GM19438 (cell line): ENCODE data around the gene POFUT2.
"Not testable (repeated sequence)": the region's sequence is repeated elsewhere in the genome, so short reads cannot be mapped to it uniquely, and the experiment has no call there.

Experiments used
- ATAC-seq: cut with Tn5 transposase; IDR thresholded peaks from one replicate; pipeline ENCODE4 v1.9.1; 2021; ENCODE audit warnings: low read depth; ENCODE audit not compliant: unreplicated experiment

POFUT2 gene

DNA sequence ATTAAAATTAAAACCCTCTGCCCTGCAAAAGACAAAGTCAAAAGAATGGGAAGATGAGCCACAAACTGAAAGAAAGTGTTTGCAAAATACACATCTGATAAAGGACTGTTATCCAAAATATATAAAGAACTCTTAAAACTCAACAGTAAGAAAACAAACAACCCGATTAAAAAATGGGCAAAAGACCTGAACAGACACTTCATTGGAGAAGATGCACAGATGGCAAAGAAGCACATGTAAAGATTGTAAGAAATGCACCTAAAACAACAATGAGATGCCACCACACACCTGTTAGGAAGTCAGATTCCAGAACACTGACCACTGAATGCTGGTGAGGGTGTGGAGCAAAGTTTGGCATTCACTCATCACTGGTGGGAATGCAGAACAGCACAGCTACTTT, 24.6 kb upstream of the POFUT2 start:
- ATAC-seq: no peak

DNA sequence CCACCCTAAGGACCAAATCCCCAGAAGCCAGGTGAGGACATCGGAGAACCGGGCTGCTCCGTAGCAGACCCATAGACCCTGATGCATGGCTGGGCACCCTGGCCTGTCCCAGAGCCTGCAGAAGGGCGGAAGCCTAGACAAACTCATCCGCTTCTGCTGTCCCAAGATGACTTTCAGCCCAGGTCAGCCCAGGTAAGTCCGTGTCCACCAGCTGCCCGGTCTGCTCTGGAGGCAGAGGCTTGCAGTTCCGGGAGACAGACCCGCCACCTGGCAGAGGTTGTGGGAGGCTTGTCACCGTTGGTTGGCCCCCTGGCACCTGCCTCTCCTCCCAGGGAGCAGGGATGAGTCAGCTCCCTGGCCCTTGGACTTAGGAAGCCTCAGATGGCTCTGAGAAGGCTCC, 22.8 kb upstream of the POFUT2 start:
- no peak for ATAC-seq

DNA sequence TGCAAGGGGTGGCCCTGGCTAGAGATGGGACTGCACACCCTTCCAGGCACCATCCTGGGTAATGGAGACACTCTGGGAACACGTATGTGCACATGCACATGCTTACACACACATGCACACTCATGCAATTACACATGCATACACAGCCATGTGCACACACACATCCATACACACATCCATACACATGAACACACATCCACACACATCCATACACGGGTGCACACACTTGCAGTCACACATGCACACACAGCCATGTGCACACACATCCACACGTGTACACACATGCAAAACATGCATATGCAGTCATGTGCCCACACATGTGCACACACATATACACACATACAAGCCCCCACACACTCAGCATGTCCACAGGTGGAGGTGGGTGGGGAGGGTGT, 22.3 kb upstream of the POFUT2 start:
- no peak for ATAC-seq

DNA sequence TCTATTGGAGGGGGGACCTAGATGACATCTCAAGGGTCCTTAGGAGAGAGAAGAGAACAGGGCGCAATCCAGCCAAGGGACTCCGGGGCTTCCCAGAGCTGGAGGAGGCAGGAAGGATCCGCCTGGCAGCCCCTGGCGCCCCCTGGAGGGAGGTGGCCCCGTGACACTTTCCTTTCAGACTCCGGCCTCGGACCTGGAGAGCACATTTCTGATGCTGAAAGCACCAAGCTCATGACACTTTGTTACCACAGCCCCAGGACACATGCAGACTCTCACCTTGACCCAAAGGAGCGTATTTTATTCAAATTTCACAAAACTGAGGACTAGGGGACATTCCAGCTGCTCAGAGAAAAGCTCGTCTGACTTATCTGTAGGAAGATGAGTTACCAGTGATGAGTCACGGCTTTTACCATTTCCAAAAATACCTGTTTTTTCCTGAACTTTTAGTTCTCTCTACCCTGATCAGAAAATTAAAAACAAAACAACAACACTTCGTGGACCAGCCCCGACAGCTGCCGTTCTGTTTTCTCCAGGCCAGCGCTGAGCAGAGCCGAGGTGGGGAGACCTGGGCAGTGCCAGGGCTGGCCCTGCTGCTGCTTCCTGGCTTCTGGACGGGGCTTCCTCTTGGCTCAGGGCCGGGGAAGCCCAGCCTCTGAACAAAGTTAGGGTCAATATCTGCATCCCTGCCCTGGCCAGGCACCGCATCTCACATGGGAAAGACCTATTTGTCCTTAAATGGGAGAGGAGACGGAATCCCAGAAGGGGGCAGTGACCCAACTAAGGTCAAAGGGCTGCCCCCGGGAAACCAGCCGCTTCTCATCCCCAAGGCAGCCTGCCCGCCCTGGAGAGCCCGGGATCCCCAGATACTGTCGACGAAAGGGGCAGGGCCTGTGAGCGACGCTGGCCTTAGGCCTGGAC, 21.6 kb upstream of the POFUT2 start:
- no peak for ATAC-seq

DNA sequence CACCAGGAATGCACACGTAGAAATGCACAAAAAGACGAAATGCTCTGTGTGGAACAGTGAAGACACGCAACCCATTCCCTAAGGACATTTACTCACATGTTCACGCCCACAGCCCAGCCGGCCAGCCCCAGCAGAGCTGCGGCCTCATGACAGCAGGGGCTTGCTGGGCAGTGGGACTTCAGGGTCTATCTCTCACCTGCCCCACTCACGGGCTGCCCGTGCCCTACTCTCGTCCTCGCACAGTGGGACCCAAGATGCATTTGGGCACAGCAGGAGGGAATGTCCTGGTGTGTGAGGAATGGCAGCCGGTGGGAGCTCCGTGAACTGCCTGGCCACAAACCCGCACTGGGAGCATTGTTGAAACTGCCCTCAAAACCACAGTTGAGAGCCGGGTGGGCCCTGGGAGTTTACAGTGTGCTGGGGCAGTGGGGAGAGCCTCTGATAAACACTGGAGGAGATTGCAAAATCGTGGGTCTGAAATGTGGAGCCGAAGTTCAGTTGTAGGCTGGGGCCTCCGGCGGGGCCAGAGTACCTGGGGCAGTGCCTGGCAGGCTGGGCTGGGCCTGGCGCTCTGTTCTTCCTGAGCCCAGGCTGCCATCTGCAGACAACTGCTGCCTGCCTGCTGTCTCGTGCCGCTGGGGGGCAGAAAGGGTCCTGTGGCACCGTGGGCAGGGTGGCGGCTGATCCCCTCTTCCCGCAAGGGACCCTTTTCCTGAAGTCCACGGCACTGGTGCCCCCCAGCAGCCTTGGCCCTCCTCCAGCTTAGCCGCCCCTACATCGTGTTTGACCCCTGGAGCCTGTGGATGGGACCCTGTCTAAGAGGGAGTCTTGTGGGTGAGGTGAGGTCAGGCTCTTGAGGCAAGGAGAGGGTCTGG, 20.7 kb upstream of the POFUT2 start:
- no peak for ATAC-seq

DNA sequence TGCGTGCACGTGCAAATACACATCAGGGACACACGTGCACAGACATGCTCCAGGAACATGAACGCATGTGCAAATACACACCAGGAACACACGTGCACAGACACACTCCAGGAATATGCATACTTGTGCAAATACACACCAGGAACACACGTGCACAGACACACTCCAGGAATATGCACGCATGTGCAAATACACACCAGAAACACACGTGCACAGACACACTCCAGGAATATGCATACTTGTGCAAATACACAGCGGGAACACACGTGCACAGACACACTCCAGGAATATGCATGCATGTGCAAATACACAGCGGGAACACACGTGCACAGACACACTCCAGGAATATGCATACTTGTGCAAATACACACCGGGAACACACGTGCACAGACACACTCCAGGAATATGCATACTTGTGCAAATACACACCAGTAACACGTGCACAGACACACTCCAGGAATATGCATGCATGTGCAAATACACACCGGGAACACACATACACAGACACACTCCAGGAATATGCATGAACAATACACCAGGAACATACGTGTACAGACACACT, 20.0 kb upstream of the POFUT2 start:
- not testable (repeated sequence) for ATAC-seq

DNA sequence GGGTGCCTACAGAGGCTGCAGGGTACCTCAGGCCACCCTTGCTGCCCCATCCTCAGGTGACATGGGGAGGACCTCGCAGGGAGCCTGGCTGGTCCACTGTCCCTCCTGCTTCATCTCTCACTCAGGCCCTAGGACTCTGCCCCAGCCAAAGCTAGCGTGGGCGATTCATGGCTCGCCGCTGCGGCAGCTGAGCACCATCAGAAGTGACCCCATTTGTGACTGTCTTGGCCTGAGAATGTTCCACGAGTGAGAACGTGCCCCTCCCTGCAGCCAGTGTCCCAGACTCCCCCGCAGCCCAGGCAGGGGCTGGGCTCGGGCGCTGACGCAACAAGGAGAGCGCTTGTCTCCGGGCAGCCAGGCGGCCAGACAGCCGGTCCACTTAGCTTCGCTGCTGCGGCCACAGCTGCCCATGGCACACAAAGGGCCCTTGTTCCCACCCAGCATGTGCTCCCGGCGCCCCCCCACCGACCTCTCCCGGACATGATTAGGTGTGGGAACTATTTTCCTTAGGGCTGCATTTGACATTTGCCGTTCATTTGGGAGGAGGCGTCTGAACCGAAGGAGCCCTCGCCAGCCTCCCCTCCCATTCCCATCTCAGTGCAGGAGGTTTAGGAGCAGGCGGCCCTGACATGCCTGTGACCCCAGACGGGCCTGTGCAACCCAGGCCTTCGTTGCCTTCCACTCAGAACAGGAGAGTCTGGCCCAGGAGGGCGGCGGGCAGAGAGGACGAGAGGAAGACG, 19.3 kb upstream of the POFUT2 start:
- no peak for ATAC-seq

DNA sequence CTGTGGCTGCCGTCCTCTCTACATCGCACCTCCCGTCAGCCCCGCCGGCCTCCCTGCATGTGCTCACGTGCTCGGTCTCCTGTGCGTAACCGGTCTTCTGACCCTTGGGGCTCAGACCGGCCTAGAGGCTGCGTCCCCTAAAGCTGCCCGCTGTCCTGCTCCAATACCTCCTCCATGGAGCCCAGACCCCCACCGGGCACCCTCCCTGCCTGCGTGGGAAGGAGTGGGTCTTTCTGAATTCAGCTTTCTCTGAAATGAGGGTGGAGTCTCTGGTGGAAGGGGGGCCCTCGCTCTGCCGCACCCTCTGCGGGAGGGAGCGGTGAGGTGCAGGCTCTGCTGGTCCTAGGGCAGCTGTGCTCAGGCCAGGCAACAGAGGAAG, 18.7 kb upstream of the POFUT2 start:
- no peak for ATAC-seq

DNA sequence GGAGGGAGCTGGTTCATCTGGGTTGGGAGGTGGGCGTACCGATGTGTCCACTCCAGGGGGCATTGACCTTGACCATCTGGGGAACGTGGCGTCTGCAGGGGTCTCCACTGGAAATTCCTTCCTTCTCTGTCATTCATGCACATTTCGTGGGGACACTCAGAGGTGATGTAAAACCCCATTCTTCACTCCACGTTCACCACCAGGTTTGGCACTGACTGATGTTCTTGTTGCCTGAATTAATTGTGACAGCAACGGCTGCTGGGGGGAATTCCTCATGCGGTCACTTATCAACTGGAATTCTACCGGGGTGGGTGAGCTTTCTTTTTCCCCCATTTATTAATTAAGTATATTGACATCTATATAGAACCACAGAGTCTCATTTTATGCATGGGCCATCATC, 18.1 kb upstream of the POFUT2 start:
- no peak for ATAC-seq

DNA sequence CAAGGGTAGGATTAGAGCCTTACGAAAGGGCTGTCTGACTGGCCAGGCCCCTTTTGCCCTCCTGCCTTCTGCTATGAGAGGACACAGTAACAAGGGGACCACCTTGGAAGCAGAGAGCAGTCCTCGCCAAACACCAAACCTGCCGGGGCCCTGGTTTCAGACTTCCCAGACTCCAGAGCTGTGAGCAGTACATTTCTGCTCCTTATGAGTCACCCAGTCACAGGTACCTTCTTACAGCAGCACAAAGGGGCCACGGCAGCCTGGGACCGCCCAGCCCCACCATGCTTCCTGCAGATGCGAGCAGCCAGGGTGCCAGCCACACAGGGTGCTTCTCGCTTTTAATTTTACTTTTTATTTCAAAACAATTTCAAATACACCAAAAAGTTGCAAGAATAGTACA, 17.2 kb upstream of the POFUT2 start:
- no peak for ATAC-seq

DNA sequence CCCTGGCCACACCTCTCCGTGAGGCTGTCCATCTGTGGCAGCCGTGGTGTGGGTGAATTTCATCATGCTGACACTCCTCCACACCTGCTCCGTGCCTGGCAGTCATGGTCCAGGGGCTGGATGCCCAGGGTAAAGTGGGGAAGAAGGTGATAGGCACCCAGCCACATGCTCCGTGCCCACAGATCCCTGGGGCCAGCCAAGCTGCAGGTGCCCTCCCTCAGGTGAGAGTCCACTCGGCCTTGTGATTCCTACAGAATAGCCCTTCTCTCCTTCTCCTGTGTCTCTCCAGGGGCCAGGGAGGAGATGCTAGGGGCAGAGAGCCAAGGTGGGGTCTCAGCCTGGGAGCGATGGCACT, 16.8 kb upstream of the POFUT2 start:
- no peak for ATAC-seq

DNA sequence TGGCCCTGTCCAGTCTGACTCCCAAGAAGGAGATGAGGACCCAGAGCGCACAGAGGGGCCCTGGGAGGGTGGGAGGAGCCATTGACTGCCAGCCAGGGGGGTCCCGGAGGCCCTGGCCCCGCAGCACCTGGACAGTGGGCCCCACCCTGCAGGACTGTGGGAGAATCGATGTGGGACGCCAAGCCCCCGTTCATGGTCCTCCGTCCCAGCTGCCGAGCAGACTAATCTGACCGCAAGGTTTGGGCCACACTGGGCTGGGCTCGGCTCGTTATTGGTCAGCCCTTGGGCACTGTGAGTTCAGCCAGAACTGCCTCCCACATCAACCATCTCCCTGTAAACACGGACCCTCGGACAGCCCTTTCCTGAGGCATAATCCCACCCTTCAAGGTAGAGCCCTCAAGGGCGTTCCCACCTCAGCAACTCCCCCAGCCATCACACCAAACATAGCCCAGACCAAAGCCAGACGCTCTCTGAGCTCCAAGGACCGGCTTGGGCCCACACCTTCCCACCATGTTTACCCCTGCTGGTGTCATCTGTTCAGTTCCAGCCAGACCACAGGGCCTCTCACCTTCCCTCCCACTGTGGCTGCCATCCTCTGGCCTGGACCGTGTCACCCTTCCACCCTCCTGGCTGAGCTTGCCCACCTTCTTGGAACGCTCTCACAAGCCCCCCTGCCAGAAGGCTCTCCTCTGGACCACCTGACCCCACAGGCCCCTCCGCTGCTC, 16.2 kb upstream of the POFUT2 start:
- no peak for ATAC-seq

DNA sequence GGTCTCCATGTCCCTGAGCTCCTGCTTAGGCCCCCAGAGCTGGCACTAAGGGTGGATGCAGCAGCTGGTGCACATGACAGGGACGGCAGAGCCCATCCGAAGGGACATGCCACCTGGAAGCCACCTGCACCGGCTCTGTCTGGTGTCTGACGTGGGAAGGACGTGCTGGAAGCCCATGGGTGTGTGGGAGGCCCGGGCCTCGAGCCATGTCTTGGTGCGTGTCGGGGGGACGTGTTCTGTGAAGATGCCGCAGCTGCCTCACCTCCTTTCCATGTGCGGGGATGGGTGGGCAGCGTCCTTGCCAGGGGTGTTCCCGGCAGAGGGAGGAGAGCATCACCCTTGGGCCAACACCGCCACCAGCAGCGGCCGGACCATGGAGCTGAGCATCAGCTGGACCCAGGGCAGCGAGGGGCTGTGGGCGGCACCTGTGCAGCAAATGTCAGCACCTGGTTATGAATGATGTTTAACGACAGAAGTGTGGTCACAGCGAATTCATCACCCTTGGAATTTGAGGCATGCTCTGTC, 15.5 kb upstream of the POFUT2 start:
- ATAC-seq: no peak

DNA sequence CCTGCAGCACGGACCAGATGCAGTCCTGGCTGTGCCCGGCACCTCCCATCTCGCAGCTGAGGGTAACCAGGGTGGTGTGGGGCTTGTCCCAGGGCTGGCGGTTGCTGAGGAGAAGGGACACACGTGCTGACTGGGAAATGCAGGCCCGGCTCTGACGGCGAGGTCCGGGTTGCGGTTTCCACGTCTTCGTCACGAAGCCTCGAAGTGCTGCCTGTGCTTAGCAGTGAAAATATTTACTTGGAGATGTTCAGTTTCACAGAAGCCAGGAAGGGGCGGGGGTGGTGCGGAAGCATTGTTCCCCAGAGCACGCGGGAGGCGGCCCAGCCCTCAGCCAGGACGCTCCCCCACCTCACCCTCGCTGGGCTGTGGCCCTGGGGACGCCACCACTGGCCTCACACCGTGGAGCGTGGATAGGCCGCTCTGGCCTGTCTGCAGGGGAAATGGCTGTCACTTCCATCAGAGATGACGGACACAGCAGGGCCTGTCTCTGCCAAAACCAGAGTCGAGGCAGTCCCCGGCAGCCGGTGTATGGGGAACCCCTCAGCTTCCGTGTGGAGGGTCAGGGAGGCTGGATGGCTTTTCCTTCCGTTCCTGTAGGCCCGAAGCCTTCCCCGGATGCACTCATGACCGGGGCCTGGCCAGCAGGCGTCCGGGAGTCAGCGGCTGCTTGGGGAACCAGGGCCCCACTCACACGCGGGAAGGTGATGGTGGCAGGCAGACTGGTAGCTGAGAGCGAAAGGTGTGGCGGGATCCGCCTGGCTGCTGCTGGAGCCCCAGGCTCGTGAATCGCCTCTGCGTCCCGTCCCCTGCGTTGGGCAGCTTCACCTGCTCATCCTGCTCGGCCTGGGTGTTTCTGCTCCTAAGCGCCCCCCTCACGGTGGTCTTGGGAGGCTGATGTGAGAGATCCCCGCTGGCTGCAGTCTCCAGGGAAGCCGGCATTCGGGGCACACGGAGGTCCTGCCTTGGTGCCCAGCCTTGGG, 14.7 kb upstream of the POFUT2 start:
- no peak for ATAC-seq

DNA sequence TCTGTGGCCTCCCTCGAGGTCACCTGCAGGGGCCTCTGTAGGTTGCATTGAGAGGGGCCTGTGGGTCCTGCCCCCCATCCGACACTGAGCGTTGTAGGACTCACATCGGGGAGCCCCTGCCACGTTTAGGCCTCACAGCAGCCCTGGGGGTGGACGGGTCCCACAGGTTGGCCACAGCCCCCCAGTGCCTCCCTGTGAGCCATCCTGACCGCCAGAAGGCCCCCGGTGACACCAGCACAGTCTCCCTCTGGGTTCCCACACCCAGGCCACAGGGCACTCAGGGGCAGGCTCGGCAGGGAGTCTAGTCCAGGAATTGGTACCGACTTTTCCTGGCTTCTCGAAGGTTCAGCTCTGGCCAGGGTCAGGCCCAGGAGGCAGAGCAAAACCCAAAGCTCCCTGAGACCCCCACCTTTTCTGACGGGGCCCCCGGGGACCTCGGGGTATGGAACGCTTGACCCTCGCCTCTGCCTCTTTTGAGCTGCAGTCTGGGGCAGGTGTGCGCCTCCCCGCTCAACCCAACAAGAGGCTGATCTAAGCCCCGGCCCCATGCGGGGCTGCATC, 13.9 kb upstream of the POFUT2 start:
- no peak for ATAC-seq

DNA sequence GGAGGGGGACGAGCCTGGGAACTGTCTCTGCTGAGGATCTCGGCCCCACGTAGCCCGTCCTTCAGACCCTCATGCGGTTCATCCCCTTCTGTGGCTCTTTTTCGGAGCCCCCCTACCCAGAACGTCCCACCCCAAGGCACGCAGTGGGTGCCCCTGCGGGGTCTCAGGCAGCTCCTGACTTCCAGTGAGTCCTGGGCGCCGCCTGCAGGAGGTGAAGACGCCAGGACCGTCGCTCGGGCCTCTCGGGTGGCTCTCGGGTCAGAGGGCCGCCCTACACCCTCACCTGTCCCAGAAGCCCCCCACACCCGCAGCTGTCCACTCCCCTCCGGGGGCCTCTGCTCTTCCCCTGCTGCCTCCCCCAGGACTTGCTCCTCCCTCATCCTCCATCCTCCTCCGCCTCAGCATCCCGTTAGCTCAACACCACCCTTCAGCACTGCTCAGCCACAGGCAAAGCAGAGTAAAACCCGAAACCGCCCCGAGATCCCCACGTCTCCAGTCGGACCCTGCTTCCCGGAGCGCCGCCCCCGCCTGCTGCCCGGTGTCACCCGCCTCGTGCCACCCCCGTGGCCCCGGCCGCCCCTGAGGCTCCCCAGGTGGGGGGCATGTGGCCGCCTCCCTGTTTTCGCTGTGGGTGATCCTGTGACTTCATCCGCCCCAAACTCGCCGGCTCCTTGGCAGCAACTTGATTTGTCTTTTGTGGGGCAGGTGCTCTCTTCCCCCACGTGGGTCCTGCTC, 13.3 kb upstream of the POFUT2 start:
- no peak for ATAC-seq

DNA sequence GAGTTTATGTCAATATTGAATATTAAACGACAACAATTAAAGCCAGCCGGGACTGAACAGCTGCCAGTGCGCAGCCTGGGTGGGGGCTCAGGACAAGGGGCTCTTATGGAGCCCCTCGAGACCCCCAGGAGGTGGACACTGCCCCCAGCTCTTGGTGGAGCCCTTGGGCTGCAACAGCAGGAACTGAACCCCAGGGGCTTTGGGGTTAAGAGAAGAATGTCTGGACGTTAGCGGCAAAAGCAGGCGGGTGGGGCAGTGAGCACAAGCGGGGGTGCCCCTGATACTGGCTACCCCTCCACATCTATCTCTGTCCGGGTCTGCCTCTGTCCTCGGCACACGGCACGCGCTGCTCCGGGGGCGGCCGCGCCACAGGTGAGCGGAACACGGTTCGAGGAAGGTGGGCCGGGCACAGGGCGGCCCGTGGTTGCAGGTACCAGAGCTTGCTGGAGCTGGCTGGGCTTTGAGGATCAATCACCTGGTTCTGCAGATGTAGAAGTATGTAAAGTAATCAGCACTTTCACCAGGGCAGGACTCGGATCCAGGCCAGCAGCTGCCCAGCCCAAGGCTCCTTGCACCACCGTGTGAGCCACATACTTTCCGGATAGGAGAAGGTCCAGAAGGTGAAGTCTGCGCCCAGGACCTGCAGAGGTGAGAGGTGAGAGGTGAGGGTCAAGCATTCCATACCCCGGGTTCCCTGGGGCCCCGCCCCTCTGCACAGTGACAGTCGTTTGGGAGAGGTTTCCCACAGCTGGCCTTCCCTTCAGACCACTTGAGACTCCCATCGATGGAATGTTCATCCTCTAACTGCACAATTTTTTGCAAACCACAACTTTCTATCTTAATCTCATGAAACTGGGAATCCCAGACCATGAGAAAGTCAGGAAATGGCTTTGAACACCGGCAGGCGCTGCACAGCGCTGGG, 12.4 kb upstream of the POFUT2 start:
- ATAC-seq: no peak
